ENCODE data around the gene SYNE1. TPM values are rescaled to one million over a fixed set of nuclear protein-coding genes. Genes with fewer than 3 reads are reported as not detected.

The SYNE1 gene
- total RNA-seq, 1 experiment from 2014 or later: 6.5 TPM

- no peak for TF ChIP-seq E2F5 (CRISPR knock-in tag; IDR thresholded peaks at IDR 0.05)
- no peak for TF ChIP-seq AR (CRISPR knock-in tag; IDR thresholded peaks at IDR 0.05)
- TF ChIP-seq, protein P1, sequence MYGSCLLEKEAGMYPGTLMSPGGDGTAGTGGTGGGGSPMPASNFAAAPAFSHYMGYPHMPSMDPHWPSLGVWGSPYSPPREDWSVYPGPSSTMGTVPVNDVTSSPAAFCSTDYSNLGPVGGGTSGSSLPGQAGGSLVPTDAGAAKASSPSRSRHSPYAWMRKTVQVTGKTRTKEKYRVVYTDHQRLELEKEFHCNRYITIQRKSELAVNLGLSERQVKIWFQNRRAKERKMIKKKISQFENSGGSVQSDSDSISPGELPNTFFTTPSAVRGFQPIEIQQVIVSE (CRISPR knock-in tag; IDR thresholded peaks at IDR 0.05; ENCODE audit: borderline replicate concordance): no peak
- TF ChIP-seq FOXK1 (CRISPR knock-in tag; IDR thresholded peaks at IDR 0.05): no peak
- no peak for TF ChIP-seq JUN (CRISPR knock-in tag; IDR thresholded peaks at IDR 0.05)
Measured at GRCh38 chr6:152295346-152295745, 341.8 kb downstream of the SYNE1 start (continued).

- DNase-seq (ENCODE audit: low spot score) (no peak), ATAC-seq (no peak)
- Mint-ChIP-seq H3K4me3 (no peak overlapping the region), H3K27ac (no peak overlapping the region), H3K36me3 (no peaks in the 10 kb centered on the region), H3K9me3 (no peaks in the 10 kb centered on the region), H3K27me3 (ENCODE audit: low read depth) (no peaks in the 10 kb centered on the region), H3K4me1 (peaks cover 22% of the 10 kb centered on the region)
- POLR2A ChIA-PET: no interaction called here
- CTCF ChIA-PET: interaction anchor here (0.8 kb wide), 1 partner anchor 555 kb away, joined by 3 read pairs; no protein-coding TSS in a partner anchor
- TF ChIP-seq CREB1 (CRISPR knock-in tag; IDR thresholded peaks at IDR 0.05): no peak
Measured at GRCh38 chr6:152293404-152293803, 343.8 kb downstream of the SYNE1 start.

- peaks cover 17% of the 10 kb centered on the region for H3K4me1 Mint-ChIP-seq
- H3K27ac Mint-ChIP-seq: no peak overlapping the region
- H3K36me3 Mint-ChIP-seq: no peaks in the 10 kb centered on the region
- TF ChIP-seq PRRX2 (CRISPR knock-in tag; IDR thresholded peaks at IDR 0.05) (no peak), ZNF425 (CRISPR knock-in tag; conservative IDR thresholded peaks at IDR 0.05) (no peak), NFATC4 (CRISPR knock-in tag; IDR thresholded peaks at IDR 0.05) (no peak), ESRRA (CRISPR knock-in tag; IDR thresholded peaks at IDR 0.05; ENCODE audit: borderline replicate concordance) (no peak), GTF2I (CRISPR knock-in tag; conservative IDR thresholded peaks at IDR 0.05) (no peak), IRF1 (CRISPR knock-in tag; IDR thresholded peaks at IDR 0.05) (no peak)
- TF ChIP-seq, protein P2, sequence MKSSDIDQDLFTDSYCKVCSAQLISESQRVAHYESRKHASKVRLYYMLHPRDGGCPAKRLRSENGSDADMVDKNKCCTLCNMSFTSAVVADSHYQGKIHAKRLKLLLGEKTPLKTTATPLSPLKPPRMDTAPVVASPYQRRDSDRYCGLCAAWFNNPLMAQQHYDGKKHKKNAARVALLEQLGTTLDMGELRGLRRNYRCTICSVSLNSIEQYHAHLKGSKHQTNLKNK (CRISPR knock-in tag; IDR thresholded peaks at IDR 0.05): no peak
- TF ChIP-seq, protein P3, sequence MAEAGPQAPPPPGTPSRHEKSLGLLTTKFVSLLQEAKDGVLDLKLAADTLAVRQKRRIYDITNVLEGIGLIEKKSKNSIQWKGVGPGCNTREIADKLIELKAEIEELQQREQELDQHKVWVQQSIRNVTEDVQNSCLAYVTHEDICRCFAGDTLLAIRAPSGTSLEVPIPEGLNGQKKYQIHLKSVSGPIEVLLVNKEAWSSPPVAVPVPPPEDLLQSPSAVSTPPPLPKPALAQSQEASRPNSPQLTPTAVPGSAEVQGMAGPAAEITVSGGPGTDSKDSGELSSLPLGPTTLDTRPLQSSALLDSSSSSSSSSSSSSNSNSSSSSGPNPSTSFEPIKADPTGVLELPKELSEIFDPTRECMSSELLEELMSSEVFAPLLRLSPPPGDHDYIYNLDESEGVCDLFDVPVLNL (CRISPR knock-in tag; IDR thresholded peaks at IDR 0.05; ENCODE audit: borderline replicate concordance, low read depth): no peak
- CTCF ChIA-PET: no interaction called here
- DNase-seq (ENCODE audit: low spot score) (no peak), ATAC-seq (no peak)
- POLR2A ChIA-PET: no interaction called here
- no peaks in the 10 kb centered on the region for H3K27me3 Mint-ChIP-seq (ENCODE audit: low read depth)
- H3K9me3 Mint-ChIP-seq: no peaks in the 10 kb centered on the region
- H3K4me3 Mint-ChIP-seq: no peak overlapping the region
Measured at GRCh38 chr6:152292555-152292954, 344.6 kb downstream of the SYNE1 start.

Data from WTC11 (cell line).